GM12891 (cell line): ENCODE data around the gene ALDH3A2.

Source experiments
- DNase-seq: peaks from one replicate; pipeline ENCODE4 v3.0.0; 2011; ENCODE audit warnings: low spot score; ENCODE audit not compliant: insufficient read length
- FAIRE-seq: peaks from 2 replicates; lab custom pipeline; 2011; peaks lifted over from hg19 to GRCh38; lab: Jason Lieb, UNC
- PAX5 ChIP-seq: IDR thresholded peaks from 2 replicates; pipeline ENCODE4 v1.6.1; 2011; ENCODE audit warnings: low read length, moderate library complexity, mild to moderate bottlenecking; ENCODE audit not compliant: insufficient read depth, severe bottlenecking
- POLR2A ChIP-seq: IDR thresholded peaks from 2 replicates; pipeline ENCODE4 v1.6.1; 2011; ENCODE audit warnings: low read depth, low read length, control low read depth
- POLR2AphosphoS5 ChIP-seq: IDR thresholded peaks from 2 replicates; pipeline ENCODE4 v1.6.1; 2011; ENCODE audit warnings: low read depth, low read length, control low read depth
- POU2F2 ChIP-seq: IDR thresholded peaks from 2 replicates; pipeline ENCODE4 v1.6.1; 2011; ENCODE audit warnings: low read depth, mild to moderate bottlenecking, control low read depth, low read length, moderate library complexity
- SPI1 ChIP-seq: IDR thresholded peaks from 2 replicates; pipeline ENCODE4 v1.6.1; 2011; ENCODE audit warnings: low read depth, low read length, control low read depth
- TAF1 ChIP-seq: IDR thresholded peaks from 2 replicates; pipeline ENCODE4 v1.6.1; 2011; ENCODE audit warnings: low read depth, low read length, control low read depth

Gene ALDH3A2

DNA sequence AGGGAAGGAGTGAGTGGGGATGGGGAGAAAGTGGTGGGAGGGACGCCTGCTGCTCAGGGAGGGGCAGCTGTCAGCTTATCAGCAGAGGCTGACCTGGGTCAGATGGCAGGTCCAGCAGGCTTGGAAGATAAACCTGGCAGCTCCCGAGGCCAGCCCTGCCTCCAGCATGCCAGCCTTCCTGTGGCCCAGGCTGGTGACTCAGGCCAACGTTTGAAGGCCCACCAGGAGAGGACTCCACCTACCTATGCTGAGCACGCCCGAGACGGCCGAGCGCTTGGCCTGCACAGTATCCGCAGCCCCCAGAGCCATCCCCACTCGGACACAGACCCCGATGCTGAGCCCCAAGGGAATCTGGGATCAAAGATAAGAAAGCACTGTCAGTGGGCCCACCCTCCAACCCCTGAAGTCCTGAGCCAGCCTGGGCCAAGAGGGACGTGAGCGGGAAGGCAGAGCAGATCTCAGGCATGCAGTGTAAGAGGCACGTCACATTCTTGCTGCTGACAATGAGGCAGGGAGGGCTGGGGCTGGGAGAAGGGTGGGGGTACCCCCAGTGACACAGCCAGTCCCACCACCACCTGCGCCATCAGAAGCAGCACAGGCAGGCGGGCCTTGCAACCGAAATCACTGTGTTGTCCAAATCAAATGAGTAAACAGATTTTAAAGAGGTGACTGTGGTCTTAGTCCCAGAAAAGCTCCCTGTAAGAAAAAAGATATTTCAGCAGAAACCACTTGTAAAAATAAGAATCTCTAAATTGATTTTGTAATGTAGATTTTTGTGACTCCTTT lies 55.5 kb downstream of the ALDH3A2 start:
- DNase-seq (no peak), FAIRE-seq (no peak)
- TF ChIP-seq POLR2A (no peak), POU2F2 (no peak), PAX5 (no peak), TAF1 (no peak)

DNA sequence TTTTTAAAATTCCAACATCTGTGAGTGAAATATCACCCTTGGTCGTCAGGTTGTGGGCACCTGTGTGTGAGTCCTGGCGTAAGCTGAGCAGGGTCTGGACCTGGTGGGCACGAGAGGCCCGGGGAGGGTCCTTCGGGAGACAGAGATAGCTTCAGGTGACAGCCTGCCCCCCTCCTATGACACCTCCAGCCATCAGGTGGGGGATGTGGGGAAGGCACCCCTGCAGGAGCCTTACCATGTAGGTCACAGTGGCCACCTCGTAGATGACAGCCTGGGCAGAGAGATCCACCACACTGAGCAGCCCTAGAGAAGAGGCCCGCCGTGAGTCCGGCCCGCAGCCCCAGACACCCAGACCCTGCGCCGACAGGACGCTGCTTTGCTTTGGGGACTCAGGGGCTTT lies 56.6 kb downstream of the ALDH3A2 start:
- FAIRE-seq = no peak
- DNase-seq = no peak
- no peak for TF ChIP-seq POLR2A
- TF ChIP-seq POU2F2 = no peak
- TF ChIP-seq POLR2AphosphoS5 = no peak
- no peak for TF ChIP-seq SPI1
- no peak for TF ChIP-seq PAX5
- no peak for TF ChIP-seq TAF1

DNA sequence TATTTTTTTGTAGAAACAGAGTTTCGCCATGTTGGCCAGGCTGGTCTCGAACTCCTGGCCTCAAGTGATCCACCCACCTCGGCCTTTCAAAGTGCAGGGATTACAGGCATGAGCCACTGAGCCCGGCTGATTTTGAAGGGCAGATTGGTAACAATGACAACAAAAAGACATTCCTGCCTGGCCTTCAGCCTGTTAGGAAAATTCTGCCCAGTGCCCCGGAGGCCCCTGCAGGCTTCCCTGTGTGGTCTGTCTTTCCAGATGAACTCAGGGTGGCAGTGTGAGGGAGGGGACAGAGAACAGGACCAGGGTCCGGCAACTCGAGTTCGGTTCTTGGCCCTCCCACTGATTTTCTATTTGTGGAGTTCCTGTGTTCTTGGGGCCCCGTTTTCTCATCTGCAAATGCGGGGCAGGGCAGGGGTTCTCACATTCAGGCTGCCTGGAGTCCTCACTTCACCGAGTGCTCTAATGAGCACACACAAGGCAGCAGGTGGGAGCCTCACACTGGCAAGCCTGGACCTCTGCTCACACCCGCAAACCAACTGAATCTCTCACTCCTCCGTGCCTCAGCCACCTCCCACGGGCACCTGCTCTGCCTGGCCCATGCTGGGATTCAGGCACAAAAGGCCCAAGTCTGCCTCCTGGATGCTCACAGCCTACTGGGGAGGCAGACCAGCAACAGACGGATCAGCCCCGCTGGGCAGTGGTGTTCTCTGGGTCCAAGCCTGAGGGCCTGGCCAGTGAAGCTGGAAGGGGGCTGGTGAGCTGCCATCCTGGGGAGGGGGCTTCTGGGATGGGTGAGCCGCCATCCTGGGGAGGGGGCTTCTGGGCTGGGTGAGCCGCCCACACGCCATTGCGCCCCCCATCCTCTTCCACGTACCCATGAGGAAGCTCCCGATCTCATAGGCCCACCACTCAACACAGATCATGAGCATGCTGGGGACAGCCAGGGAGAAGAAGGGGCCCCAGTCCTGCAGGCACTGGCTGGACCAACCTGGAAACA lies 57.5 kb downstream of the ALDH3A2 start:
- TF ChIP-seq SPI1 (no peak), POLR2A (no peak), POU2F2 (no peak), PAX5 (no peak), POLR2AphosphoS5 (no peak), TAF1 (no peak)
- FAIRE-seq (no peak), DNase-seq (no peak)

DNA sequence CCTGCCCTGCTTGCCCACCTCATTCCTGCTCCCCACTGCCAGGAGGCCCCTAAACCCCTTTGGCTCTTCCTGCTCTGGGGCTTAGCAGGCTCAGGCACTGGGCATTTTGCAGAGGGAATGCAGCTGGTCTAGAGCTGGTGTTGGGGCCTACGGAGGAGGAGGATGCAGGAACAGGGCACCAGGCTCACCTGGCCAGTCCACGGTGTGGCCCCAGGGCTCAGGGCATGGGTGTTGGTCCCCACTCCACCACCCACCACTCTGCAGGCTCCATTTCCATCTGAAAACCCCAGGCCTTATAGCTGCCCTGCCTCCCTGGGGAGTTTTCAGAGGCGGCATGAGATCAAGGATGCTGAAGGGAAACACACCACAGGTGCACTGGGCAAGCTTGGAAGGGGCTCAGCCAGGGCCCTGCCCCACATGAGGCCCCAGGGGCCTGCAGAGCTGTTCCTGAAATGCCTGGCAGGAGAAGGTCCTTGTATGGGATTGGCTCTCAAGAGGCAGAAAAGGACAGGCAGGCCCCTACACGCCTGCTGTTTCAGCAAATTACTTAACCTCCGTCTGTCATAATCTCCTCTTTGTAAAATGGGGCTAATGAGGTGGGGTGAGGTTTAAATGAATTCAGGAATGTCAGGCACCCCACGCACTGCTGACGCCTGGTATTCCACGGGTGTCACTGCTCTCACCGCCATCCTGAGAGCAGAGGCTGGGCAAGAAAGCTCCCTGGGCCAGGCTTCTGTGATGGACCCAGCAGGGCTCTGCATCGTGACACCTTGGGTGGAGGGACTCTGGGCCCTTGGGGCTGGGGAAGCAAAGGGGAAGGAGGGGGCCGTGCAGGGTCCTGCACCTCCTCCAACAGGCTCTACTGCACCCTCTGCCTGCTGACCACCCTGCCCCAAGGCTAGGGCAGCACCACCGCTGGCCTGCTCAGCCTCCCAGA lies 58.5 kb downstream of the ALDH3A2 start:
- TF ChIP-seq PAX5 (no peak), TAF1 (no peak), POLR2A (no peak), POU2F2 (no peak), POLR2AphosphoS5 (no peak), SPI1 (no peak)
- DNase-seq (no peak), FAIRE-seq (no peak)

DNA sequence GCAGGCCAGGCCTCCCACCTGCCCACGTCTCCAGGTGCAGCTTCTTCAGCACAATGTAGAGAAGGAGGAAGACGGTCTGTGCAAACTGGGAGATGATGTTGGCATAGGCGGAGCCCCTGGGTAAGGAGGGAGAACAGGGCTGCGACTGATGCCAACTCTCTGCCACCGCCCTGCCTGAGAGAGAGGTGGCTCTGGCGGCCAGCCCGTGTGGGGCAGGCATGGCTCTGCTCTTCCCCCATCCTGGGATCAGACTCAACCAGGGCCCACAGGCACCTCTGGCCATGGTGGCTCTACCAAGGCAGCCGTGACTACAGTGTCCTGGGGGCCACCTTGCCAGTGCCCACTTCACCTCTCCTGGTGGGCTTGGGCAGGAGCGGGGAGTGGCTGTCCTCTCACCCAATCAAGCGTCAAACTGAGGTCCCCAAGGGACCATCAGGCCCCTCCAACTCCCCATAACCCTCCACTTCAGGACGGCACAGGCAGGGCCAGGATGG lies 59.2 kb downstream of the ALDH3A2 start:
- no peak for TF ChIP-seq TAF1
- TF ChIP-seq POU2F2 = no peak
- TF ChIP-seq SPI1 = no peak
- no peak for TF ChIP-seq POLR2AphosphoS5
- no peak for TF ChIP-seq PAX5
- no peak for TF ChIP-seq POLR2A
- DNase-seq (no peak), FAIRE-seq (no peak)

DNA sequence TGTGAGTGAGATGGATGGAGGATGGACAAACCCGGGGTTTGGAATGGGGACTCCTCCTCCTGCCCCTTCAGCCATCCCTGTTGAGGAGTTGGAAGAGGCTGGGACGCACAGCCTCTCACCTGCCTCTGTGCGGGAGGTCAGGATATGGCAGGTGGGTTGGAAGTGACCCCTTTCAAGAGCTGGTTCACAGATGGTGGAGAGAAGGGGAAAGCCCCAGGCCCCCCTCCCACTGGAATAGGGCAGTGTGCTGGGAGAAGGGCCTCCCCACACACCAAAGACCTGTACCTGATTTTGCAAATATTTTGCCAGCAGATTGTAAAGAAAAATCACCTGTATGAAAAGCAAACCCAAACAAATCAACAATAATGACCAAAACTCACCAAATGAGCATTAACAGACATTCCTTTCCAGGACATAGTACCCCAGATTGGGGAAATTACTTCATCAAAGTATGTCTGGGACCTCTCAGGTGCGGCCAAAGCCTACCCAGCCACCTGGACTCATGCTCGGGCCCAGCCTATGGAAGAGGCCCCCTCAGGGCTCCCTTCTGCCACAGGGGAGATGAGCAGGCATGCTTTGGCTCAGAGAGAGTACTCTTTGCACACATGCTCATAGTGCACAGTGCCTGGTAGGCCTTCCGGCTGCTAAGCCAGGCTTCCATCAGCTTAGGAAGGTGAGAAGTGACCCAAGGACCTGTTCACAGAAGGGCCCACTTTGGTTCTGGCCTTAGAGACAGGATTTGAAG lies 60.1 kb downstream of the ALDH3A2 start:
- TF ChIP-seq POLR2AphosphoS5 (no peak), POU2F2 (no peak), POLR2A (no peak), TAF1 (no peak), SPI1 (no peak), PAX5 (no peak)
- DNase-seq (no peak), FAIRE-seq (no peak)

DNA sequence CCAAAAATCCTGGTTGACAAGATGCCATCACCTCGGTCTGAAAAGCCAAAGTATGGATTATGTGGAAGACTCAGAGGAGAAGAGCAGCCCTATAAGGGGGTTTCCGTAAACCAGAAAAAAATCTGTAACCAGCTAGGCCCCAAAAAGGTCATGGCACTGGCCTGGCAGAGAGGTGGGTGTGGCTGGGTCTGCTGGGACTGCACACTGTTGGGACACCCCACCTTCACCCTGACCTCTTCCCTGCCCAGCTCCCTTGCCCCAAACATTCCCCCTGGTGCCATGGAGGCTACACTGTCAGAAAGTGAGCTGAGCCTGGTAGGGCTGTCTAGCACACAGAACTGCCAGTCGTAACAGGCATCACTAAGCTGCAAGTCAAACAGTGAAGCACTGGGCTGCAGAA lies 61.3 kb downstream of the ALDH3A2 start:
- no peak for DNase-seq
- TF ChIP-seq POLR2A = no peak
- TF ChIP-seq PAX5 = no peak
- no peak for TF ChIP-seq SPI1
- no peak for TF ChIP-seq POLR2AphosphoS5
- no peak for FAIRE-seq

DNA sequence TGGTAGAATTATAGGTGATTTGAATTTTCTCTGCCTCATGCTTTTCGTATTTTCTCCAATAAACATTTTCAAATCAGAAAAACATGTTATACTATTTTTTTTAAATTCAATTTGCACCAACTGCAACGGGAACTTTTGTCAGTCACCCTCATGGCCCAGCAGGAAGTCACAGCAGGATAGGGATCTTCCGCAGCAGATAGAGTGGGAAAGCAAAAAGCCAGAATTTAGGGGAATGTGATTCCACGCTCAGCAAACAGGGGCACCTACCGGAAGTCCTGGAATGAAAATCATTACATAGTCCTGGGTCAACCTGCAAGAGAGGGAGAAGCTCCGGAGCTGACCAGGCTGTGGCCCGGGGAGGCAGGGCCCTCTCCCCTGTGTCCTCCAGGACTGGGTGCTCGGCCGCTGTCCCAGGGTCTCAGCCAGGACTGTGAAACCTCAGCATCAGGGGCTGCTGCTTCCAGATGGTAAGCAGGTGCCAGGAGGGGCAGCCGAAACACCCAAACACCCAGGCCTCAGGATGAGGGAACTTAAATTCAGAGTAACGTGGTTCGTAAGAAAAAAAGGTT lies 64.0 kb downstream of the ALDH3A2 start:
- TF ChIP-seq PAX5 (no peak), TAF1 (no peak), POU2F2 (no peak), POLR2AphosphoS5 (no peak), SPI1 (no peak), POLR2A (no peak)
- DNase-seq (no peak), FAIRE-seq (no peak)
